Epithelial cell of esophagus (primary cell): ENCODE results near the gene NR2F2.

ENCODE experiments used
- DNase-seq: peaks from one replicate; pipeline ENCODE4 v3.0.0; 2010; ENCODE audit warnings: low read depth
- H3K4me3 ChIP-seq: 2 replicates; pipeline ENCODE4 v1.5.1; 2011; ENCODE audit warnings: mild to moderate bottlenecking, low read length, control low read depth
- TF ChIP-seq, protein P1 (sequence below): IDR thresholded peaks from 2 replicates; pipeline ENCODE4 v1.5.1; 2011; ENCODE audit warnings: low read depth, mild to moderate bottlenecking, low read length, control low read depth, inconsistent platforms; ENCODE audit not compliant: insufficient read depth; ENCODE audit errors: missing control alignments

Gene NR2F2

DNA sequence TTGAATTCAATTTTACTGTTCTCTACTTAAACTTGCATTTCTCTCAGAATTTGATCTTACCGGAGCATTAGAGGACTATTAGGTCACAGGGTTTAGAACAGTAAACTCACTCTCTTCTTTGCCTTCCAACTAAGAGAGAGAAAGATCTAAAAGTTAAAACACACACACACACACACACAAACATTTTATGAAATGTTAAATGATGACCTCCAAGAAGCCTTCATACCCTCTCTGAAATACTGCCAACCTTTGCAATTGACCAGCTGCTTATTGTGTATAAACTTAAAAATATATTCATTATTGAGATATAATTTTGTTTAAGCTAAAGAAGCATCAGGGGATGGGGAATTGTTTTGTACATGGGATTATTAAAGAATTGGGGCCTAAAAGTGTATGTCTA is 15.5 kb upstream of the NR2F2 start:
- no peak for DNase-seq
- H3K4me3 ChIP-seq, result no peak overlapping the region
- TF ChIP-seq, protein P1, sequence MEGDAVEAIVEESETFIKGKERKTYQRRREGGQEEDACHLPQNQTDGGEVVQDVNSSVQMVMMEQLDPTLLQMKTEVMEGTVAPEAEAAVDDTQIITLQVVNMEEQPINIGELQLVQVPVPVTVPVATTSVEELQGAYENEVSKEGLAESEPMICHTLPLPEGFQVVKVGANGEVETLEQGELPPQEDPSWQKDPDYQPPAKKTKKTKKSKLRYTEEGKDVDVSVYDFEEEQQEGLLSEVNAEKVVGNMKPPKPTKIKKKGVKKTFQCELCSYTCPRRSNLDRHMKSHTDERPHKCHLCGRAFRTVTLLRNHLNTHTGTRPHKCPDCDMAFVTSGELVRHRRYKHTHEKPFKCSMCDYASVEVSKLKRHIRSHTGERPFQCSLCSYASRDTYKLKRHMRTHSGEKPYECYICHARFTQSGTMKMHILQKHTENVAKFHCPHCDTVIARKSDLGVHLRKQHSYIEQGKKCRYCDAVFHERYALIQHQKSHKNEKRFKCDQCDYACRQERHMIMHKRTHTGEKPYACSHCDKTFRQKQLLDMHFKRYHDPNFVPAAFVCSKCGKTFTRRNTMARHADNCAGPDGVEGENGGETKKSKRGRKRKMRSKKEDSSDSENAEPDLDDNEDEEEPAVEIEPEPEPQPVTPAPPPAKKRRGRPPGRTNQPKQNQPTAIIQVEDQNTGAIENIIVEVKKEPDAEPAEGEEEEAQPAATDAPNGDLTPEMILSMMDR, result no peak

DNA sequence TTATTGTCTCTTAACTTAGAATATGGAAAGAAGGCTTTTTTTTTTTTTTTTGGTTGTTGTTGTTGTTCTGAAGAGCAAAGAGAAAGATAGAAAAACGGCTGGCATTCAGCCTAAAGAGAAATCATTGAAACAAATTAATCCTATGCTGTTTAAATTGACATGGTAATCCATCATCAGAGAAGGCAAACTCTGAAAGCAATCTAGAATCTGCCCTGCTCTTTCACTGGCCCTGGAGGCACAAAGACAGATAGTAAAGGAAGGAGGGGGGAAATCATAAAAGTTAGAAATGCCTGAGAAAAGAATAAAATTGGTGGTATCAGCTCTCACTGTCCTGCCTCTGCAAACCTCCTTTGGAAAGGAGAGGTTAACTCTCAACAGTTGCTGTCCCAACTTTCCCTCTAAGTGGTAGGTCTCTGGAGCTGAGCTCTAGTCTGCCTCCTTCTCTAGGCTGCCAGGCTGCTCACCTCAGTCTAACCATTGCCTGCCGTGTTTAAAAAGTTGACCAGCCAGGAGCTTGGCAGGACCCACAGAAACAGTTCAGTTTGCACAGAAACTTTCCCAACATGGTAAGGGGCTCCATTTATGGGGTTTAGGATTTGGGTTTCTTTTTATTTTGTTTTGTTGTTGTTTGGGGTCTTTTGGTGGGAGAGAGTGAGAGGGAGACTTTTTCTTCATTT is 13.4 kb upstream of the NR2F2 start:
- TF ChIP-seq, protein P1, result peak; percentile 3
- peak; percentile 71 for DNase-seq
- H3K4me3 ChIP-seq, result peak overlapping the region; percentile 28

DNA sequence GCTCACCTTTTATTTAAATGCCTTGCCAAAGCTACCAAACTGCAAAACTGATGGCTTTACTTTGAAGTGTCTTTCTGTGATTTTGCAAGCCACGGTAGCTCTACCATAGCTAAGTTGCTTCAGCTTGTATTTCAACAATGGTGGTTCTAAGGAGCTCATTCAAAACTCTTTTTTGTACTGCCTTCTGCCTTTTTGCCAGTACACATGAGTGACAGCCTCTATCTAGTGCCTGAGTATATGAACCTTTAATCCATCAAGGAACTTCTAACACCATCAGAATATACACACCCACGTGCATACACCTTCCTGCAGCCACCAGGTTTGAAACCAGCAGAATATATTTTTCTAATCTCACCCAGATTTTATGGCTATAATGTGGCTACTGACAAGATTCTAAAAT is 10.4 kb upstream of the NR2F2 start:
- peak; percentile 39 for DNase-seq
- H3K4me3 ChIP-seq, result peak overlapping the region; percentile 56

DNA sequence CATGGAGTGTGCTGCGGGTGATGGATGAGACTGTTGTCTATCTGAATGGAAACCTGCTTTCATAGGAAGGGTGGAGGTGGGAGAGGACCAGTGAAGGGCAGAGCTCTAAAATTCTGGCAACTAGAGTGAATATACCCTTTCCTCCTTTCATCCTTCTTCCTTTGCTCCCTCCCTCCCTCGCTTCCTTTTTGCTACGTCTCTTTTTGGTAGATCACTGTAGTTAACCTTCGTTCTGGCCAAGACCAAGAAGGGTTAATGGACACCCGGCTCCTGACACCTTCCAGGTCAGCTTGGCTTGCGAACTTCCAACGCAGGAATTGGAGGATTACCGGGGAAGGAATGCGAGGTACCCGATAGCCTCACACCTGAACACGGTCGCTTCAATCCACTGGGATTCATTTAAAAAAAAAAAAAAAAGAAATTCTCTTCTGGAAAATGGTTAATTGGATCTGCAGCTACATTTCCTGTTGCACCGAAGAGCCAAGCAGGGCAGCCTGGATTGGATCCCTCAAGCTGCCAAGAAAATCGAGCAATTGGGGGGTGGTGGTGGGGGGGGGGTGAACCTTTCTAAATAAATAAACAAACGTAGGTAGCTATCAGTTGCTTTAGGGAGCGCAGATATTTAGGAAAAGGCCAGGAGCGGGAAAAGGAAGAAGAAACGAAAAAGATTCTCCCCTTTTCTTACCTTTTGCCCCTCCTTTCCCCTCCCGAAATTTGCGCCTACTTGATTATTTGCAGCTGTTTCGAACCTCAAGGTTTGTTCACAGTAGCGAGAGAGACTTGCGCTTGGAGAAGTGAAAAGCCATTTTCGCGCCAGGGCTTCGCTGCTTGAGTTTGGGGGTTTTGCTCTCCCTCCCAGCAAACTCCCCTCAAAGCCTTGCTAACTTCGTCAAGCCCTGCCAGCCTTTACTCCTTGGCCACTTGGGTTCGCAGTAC is 9.5 kb upstream of the NR2F2 start:
- DNase-seq, result peak; percentile 57
- H3K4me3 ChIP-seq, result peak overlapping the region; percentile 56
- TF ChIP-seq, protein P1, result no peak

More for the DNA sequence above, 10.4 kb upstream of the NR2F2 start:
- TF ChIP-seq, protein P1, result no peak

DNA sequence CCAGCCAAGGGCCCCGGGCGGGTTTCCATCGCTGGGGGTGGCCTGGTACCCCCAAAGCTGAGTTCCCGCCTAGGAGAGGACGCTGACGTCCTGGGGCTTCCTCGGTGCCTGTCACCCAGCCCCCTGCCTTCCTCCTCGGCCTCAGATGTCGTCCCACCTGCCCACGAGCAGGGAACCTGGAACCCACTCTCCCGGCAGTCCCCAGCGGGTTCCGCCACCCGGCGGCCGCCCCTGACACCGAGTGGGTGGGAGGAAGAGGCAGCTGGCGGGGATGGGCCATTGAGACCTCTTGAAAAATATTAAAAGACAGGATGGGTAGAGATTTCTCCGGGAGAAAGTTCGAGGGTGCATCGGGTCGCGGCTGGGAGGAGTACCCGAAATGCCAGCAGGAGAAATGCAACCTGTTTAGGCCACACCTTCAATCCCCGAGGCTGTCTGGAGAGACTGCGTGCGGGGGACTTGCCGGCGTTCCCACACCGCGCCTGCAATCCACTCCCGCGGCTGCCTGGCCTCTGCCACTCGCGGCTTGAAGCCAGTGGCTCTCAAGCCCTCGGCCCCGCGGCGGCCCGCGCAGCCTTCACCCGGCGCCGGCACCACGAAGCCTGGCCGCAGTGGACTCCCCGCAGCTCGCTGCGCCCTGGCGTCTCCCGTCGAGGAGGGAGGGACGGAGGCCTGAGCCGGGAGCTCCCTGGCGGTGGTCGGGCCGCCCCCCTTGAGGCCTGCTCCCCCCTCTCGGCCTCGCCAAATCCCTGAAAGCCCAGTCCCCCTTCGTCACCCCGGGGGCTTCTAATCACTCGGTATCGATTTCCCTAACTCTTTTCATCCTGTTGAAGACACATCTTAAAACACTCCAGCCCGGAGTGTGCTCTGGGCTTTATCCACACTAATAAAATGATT is 8.6 kb upstream of the NR2F2 start:
- H3K4me3 ChIP-seq, result peak overlapping the region; percentile 56
- DNase-seq, result peak; percentile 70
- TF ChIP-seq, protein P1, result peak; percentile 13

DNA sequence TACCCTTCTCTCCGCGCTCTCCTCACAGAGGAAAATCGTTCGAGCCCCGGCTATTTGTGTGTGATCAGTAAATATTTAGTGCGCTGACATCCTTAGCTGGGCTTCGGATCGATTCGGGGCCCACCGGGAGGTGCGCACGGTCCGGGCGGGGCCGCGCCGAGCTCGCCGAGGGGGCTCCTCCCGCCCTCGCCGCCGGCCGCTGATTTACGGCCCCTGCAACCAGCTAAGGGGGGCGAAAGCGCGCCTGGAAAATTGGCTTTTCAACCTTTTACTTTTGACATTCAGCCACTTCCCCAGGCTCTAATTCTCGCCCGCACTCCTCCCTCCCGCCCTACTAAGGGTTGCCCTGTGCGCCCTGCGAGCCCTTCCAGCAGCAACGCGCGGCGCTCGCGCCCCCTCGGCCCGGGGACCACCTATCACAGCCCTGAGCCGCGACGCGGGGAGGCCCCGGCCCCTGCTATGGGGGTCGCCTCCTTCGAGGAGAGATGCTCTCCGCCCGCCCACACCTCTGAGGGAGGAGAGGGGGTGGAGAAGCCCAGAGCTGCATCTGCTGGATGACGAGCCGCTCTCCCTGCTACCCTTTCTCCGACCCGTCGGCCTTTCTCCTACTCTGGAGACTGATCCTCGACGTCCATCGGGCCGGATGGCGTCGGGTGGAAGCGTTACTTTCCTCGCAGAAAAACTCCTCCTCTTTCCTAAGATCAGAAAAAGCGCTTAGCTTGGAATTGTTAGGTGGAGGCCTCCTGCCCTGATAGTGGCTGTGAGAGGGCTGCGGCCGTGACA is 7.8 kb upstream of the NR2F2 start:
- TF ChIP-seq, protein P1, result no peak
- peak overlapping the region; percentile 56 for H3K4me3 ChIP-seq
- DNase-seq, result peak; percentile 19
